ENCODE results near the gene KCNK18. TPM values are rescaled to one million over a fixed set of nuclear protein-coding genes. Genes with fewer than 3 reads are reported as not detected.
A peak's percentile ranks its signal among the peaks of the same experiment; 100 is the strongest.

Gene KCNK18
- not detected for total RNA-seq

- DNase-seq (ENCODE audit: low read depth in 2 of 3, low spot score in 2 of 3), result no peak
These were observed at the start of gene KCNK18 for GRCh38 chr10:117197189-117197588. Gene KCNK18 (plus strand): TSS chr10:117197489. CDS start chr10:117197489, 0 bp downstream.

GRCh38 chr10:117148284-117148683, 49.0 kb upstream of the KCNK18 start:
- DNase-seq (ENCODE audit: low read depth in 2 of 3, low spot score in 2 of 3), result no peak

DNA sequence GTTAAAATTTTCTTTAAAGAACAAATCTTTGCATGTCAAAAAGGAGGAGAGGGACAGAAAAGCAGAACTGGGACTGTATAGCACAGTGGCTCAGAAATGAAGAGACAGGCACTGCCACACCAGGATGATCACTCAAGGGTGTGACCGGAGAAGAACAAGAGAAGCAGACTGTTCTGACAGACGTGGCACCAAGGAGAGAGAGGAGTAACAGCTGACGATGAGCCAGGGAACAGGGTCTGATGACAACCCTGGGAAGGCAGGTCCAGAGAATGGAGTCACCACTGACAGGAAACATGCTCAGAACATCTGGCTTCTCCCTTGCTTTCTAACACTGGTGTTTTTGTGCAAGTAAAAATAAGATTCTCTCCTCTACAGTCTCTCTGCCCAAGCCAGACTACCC, 44.6 kb upstream of the KCNK18 start:
- no peak for DNase-seq (ENCODE audit: low read depth in 2 of 3, low spot score in 2 of 3)

DNA sequence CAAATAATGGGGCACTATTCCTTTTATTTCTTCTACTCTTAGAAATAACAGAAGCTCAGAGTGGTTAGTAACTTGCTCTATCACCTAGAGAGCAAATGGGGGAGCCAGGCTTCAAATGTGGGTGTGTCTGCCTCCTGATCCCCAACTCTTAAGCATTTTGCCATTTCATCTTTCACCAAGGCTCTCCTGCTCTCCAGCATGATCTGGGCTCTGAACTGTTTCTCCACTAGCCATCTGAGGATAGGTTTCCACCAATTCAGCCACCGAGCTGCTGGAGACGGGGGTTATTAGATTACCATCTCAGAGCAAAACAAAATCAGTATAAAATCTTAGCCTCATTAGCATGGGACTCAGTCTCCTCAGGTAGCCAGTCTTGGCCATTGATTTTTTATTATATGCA, 39.0 kb upstream of the KCNK18 start:
- DNase-seq (ENCODE audit: low read depth in 2 of 3, low spot score in 2 of 3), result no peak

DNA sequence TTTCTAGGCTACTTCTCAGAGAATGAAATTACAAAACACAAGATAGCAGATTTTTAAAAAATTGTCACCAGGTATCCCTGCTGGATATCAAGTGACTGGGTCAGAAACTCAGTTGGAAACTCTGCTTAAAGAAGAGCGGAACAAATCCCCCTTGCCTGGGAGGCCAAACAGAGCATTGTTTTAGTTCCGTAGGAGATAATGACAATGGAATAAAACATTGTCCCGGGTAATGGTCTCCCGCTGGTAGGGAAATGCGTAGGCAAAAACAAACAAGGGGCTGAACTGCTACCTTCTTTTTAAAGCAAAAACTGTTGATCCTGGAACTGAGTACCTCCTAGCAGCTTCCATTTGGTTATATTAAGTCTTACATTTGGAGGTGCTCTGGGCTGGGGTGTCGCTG, 37.9 kb upstream of the KCNK18 start:
- no peak for DNase-seq (ENCODE audit: low read depth in 2 of 3, low spot score in 2 of 3)

DNA sequence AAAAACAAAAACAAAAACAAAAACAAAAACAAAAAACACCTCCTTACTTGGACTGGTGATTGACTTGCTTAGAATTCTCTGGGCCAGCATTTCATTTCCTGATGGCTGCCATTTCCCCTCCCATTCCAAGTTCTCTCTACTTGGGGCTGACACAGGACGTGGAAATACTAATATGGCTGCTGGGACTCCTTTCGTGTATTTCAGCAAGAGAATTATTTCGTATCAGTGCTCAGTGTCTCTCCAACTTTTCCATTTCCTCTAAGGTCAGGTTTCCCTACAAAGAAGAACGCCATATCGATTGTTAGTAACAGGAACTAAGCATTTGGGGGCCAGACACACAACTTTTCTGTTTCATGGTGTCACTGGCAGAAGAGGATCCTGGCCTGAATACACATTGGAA, 36.7 kb upstream of the KCNK18 start:
- DNase-seq (ENCODE audit: low read depth in 2 of 3, low spot score in 2 of 3), result no peak

- DNase-seq (ENCODE audit: low read depth in 2 of 3, low spot score in 2 of 3), result no peak
These were observed 35.8 kb upstream of the KCNK18 start for GRCh38 chr10:117161386-117162033.

DNA sequence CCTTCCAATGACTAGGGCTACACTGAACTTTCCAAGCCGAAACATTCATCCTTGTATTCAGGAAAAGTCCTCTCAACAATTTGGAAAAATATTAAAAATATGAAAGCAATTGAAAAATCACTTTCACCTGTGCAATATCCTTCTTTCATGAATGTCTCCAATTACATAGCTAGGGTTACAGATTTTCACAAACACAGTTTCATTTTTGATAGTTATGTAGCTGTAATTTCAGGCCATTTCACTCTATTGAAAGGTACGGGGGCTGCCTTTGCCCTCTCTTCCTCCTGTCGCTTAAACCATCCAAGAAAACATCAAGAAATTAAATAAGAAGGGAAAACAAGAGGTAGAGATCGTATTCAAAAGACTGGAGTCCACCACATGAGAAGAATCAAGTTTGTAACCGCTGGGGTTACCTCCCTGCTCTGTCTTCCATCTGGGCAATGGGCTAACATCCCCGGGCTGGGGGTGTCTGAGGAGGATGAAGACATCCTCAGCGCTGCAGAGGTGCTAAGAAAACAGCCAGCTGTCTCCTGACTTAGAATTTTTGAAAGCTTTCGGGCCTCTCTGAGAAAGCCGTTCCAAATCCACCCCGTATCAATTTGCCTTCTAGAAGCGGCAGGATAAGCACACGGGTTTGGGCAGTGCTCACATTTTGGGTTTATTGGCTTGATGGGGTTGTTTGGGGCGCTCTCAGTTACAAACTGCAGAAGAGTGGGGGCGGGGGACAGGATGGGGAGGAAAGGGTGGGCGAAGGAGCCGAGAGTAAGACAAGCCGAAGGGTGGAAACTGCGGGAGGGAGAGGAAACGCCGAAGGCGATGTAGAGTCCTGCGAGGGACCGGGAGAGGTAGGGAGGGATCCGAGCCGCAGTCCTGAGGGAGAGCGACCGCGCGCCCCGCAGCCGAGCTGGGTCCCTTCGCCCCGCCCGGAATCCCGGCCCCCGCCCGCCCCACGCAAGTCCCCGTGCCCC, 34.9 kb upstream of the KCNK18 start:
- no peak for DNase-seq (ENCODE audit: low read depth in 2 of 3, low spot score in 2 of 3)

GRCh38 chr10:117163061-117163953, 34.0 kb upstream of the KCNK18 start:
- peak in 1 of 3 donors; percentile 33 for DNase-seq (ENCODE audit: low read depth in 2 of 3, low spot score in 2 of 3)

GRCh38 chr10:117163954-117164548, 33.2 kb upstream of the KCNK18 start:
- peak in 1 of 3 donors; percentile 25 for DNase-seq (ENCODE audit: low read depth in 2 of 3, low spot score in 2 of 3)

- DNase-seq (ENCODE audit: low read depth in 2 of 3, low spot score in 2 of 3), result peak in 1 of 3 donors; percentile 31
These were observed 32.4 kb upstream of the KCNK18 start for GRCh38 chr10:117164592-117165537.

DNA sequence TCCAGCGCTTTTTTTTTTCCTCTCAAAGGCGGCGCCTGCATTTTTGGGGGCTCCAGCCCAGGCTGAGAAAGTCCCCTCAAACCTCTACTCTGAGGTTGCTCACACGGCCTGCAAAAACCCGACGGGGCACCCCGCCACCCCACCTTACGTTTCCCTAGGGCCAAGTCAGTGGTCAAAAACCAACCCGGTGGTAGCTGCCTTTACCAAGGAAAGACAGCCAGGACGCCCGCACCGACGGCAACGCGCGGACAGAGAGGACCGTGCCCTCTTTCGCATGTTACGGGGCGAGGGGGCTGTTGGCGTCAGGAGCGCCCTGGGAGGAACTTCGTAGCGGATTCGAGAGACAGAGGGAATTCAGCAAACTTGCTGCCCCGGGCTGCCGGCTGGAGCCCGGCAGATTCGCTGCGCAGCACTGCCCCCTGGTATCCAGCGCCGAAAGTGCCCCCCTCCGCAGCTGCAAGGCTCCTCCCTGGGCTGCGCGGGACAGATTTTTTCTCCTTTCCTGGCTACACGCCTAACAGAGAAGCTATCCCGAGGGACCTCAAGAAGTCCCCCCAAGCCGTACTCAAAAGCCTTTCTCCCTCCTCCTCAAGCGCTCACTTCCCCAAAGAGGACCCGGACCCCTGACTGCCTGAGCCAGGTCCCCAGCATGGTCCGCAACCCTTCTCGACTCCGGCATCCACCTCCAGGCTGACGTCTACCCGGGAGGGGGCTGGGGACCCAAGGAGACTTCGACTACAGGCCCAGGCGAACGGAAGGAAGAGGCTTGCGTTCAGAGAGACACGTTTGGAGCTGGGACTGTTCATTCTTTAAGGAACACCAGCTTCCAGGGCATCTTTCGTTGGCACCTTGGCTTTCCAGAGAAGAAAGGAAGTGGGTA, 31.5 kb upstream of the KCNK18 start:
- DNase-seq (ENCODE audit: low read depth in 2 of 3, low spot score in 2 of 3), result peak in 2 of 3 donors; percentile 64 to 66

DNA sequence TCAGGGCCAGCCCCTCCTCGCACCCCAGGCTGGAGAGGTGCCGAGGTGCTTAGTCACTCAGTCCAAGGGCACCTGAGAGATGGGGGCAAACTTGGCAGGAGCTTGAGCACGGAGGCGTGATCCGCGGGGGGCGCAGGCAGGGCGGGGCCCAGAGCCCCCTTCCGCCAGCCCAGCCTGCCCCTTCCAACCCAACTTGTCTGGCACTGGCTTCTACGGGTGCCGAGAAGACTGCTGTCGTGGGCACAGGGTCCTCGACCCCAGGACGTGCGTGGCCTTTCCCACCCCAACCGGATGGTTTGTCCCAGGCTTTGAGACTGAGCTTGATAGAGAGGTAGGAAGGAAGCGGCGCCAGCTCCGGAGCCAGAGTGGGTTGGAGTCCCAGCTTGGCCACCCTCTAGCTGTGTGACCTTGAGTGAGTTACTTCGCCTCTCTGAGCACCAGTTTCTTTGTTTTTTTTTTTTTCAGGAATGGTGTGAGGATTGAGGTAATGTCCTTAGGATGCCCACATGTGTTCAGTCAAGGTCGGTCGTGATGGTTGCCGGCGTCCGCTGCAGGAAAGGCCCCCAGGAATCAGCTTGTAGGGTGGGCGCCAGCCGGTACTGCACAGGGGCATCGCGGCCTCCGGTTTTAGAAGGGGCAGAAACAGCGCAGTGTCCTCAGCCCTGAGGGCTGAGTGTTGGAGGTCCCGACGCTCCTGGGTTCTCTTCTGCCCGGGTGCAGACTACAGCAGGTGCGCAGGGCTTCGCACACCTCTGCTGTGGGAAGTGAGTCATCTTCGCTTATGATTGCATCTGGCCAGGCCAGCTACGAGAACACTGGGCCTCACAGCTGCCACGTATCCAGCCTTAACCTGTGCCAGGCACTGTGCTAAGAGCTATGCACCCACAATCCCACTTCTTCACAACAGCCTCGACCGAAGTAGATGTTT, 30.6 kb upstream of the KCNK18 start:
- DNase-seq (ENCODE audit: low read depth in 2 of 3, low spot score in 2 of 3), result no peak

- DNase-seq (ENCODE audit: low read depth in 2 of 3, low spot score in 2 of 3), result no peak
These were observed 29.9 kb upstream of the KCNK18 start for GRCh38 chr10:117167346-117167788.

DNA sequence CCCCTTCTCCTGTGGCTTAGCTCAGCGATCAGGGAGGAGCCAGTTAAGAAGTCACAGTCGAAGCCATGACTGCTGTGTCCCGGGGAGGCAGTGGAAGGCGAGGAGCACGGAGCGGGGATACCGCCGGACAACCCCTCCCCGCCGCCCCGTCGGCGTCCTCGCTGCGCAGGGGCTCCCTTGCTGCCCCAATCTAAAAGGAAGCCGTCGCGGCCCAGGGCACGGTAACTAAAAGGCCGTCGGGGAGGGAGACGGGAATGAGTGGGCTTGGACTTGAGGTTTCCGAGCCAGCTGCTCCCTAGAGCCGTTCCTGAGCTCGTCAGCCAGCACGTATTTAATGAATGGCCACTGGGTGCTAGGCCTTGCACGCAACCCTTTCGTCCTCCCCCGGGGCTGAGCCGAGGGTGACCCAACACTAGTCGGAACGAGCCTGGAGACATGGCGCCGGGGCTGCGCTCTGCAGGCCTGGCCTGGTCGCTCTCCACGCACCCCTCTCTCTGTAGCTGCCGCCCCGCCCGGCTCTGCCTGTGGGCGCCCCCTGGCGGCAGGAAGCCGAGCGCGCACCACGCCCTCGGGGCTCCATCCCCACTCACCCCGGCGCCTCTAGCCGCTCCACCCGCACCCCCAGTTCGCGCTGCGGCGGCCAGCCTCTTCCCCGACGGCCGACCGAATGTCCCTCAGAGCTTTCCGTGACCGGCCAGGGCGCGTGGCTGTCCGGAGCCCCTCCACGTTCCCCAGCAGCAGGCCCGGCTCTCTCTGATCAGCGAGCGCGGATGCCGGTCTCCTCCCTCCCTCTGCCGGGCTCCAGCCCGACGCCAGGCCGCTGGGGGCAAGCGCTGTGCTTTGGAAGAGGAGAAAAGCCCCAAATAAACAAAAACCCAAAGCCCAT, 29.3 kb upstream of the KCNK18 start:
- peak; percentile 39 to 76 (median 74) for DNase-seq (ENCODE audit: low read depth in 2 of 3, low spot score in 2 of 3)

GRCh38 chr10:117168729-117169128, 28.6 kb upstream of the KCNK18 start:
- DNase-seq (ENCODE audit: low read depth in 2 of 3, low spot score in 2 of 3), result no peak
